Suprapubic skin (tissue), 4 donors: ENCODE measurements around the gene STARD8. TPM values are rescaled to one million over a fixed set of nuclear protein-coding genes. Genes with fewer than 3 reads are reported as not detected.

ENCODE experiments used
- DNase-seq, 2 donors: peaks; one replicate each; pipeline ENCODE4 v3.0.0-alpha.2; 2019; ENCODE audit warnings: low spot score in 2 of 2
- H3K27ac ChIP-seq: fragments of 200-600 bp; sonication (generic); one replicate; pipeline ENCODE4 v1.5.1; 2019
- H3K27me3 ChIP-seq: fragments of 200-600 bp; sonication (generic); one replicate; pipeline ENCODE4 v1.5.1; 2019
- H3K36me3 ChIP-seq: fragments of 200-600 bp; sonication (generic); one replicate; pipeline ENCODE4 v1.5.1; 2019
- H3K4me1 ChIP-seq: fragments of 200-600 bp; sonication (generic); one replicate; pipeline ENCODE4 v1.5.1; 2019
- H3K4me3 ChIP-seq: fragments of 200-600 bp; sonication (generic); one replicate; pipeline ENCODE4 v1.5.1; 2019; ENCODE audit warnings: mild to moderate bottlenecking
- H3K9me3 ChIP-seq: fragments of 200-600 bp; sonication (generic); one replicate; pipeline ENCODE4 v1.5.1; 2019
- CTCF ChIP-seq, 2 donors: fragments of 200-600 bp in 1 of 2; fragments of 450-650 bp in 1 of 2; sonication (generic) in 1 of 2; IDR thresholded peaks; one replicate each; pipeline ENCODE4 v1.5.1; 2016 to 2019; ENCODE audit warnings: antibody characterized with exemption in 2 of 2, mild to moderate bottlenecking in 1 of 2, moderate library complexity in 1 of 2
- EP300 ChIP-seq: sonication (generic); formaldehyde crosslinking; IDR thresholded peaks from one replicate; pipeline ENCODE4 v1.6.1; 2017; ENCODE audit warnings: antibody characterized with exemption
- POLR2A ChIP-seq, 2 donors: fragments of 450-650 bp; IDR thresholded peaks; one replicate each; pipeline ENCODE4 v1.6.1; 2017; ENCODE audit warnings: antibody characterized with exemption in 2 of 2, mild to moderate bottlenecking in 2 of 2, moderate library complexity in 2 of 2
- POLR2AphosphoS5 ChIP-seq, 3 donors: sonication (generic); formaldehyde crosslinking; IDR thresholded peaks; one replicate each; pipeline ENCODE4 v1.6.1; 2017; ENCODE audit warnings: antibody characterized with exemption in 3 of 3
- WGBS: methylation state at CpG from one replicate; pipeline ENCODE4 v1.1.5; 2018; 5-methylcytosine and 5-hydroxymethylcytosine counted together
- total RNA-seq, 4 donors: library from RNA; depleted of rRNA; stranded (reverse); fragments of >200 nt; gene quantifications; one replicate each; pipeline ENCODE4 v1.1.0, GENCODE V29; 2016

The STARD8 gene
- total RNA-seq, 4 donors from 2014 or later, result 2.0 to 4.5 (median 2.3) TPM

GRCh38 chrX:68757331-68757730 lies 109.9 kb downstream of the STARD8 start:
- no peaks in the 10 kb centered on the region for H3K9me3 ChIP-seq
- TF ChIP-seq POLR2AphosphoS5 (IDR thresholded peaks at IDR 0.05), result no peak
- TF ChIP-seq EP300, result no peak
- TF ChIP-seq POLR2A (IDR thresholded peaks at IDR 0.05), result no peak
- TF ChIP-seq CTCF (IDR thresholded peaks at IDR 0.05), result no peak
- no peaks in the 10 kb centered on the region for H3K4me1 ChIP-seq
- no peak overlapping the region for H3K4me3 ChIP-seq
- H3K27ac ChIP-seq, result no peak overlapping the region
- WGBS, result 82% methylated on average over 4 of the region's 4 CpGs
- no peaks in the 10 kb centered on the region for H3K27me3 ChIP-seq
- no peaks in the 10 kb centered on the region for H3K36me3 ChIP-seq
- DNase-seq, result no peak

- no peaks in the 10 kb centered on the region for H3K36me3 ChIP-seq
- H3K27me3 ChIP-seq, result no peaks in the 10 kb centered on the region
- DNase-seq, result no peak
- WGBS, result 73% methylated on average over 2 of the region's 2 CpGs
- H3K27ac ChIP-seq, result no peak overlapping the region
- TF ChIP-seq POLR2A (IDR thresholded peaks at IDR 0.05) (no peak), CTCF (IDR thresholded peaks at IDR 0.05) (no peak), POLR2AphosphoS5 (IDR thresholded peaks at IDR 0.05) (no peak), EP300 (no peak)
- H3K9me3 ChIP-seq, result no peaks in the 10 kb centered on the region
- no peaks in the 10 kb centered on the region for H3K4me1 ChIP-seq
- no peak overlapping the region for H3K4me3 ChIP-seq
Observed at GRCh38 chrX:68757731-68758130, 110.3 kb downstream of the STARD8 start.

GRCh38 chrX:68758671-68759070 lies 111.2 kb downstream of the STARD8 start:
- no peak for DNase-seq
- Histone ChIP-seq H3K27me3 (no peaks in the 10 kb centered on the region), H3K9me3 (no peaks in the 10 kb centered on the region), H3K27ac (no peak overlapping the region), H3K4me3 (no peak overlapping the region), H3K36me3 (no peaks in the 10 kb centered on the region), H3K4me1 (no peaks in the 10 kb centered on the region)
- no peak for TF ChIP-seq POLR2A (IDR thresholded peaks at IDR 0.05)
- no peak for TF ChIP-seq POLR2AphosphoS5 (IDR thresholded peaks at IDR 0.05)
- TF ChIP-seq CTCF (IDR thresholded peaks at IDR 0.05), result no peak
- WGBS, result 86% methylated on average over 2 of the region's 2 CpGs

- no peak for TF ChIP-seq POLR2AphosphoS5 (IDR thresholded peaks at IDR 0.05)
- TF ChIP-seq POLR2A (IDR thresholded peaks at IDR 0.05), result no peak
- no peak for TF ChIP-seq CTCF (IDR thresholded peaks at IDR 0.05)
- no peak for TF ChIP-seq EP300
- no peak for DNase-seq
- Histone ChIP-seq H3K27me3 (no peaks in the 10 kb centered on the region), H3K4me1 (no peaks in the 10 kb centered on the region), H3K27ac (no peak overlapping the region), H3K4me3 (no peak overlapping the region), H3K36me3 (no peaks in the 10 kb centered on the region), H3K9me3 (no peaks in the 10 kb centered on the region)
- WGBS, result 66% methylated on average over 2 of the region's 2 CpGs
Observed at GRCh38 chrX:68761086-68761485, 113.6 kb downstream of the STARD8 start.

GRCh38 chrX:68762766-68763165 lies 115.3 kb downstream of the STARD8 start:
- no peaks in the 10 kb centered on the region for H3K9me3 ChIP-seq
- TF ChIP-seq POLR2A (IDR thresholded peaks at IDR 0.05) (no peak), POLR2AphosphoS5 (IDR thresholded peaks at IDR 0.05) (no peak), CTCF (IDR thresholded peaks at IDR 0.05) (no peak), EP300 (no peak)
- no peaks in the 10 kb centered on the region for H3K36me3 ChIP-seq
- no peak for DNase-seq
- no peaks in the 10 kb centered on the region for H3K27me3 ChIP-seq
- no peak overlapping the region for H3K27ac ChIP-seq
- no peak overlapping the region for H3K4me3 ChIP-seq
- no peaks in the 10 kb centered on the region for H3K4me1 ChIP-seq
